Measurements from ENCODE around the gene BCLAF1.

The BCLAF1 gene

DNA sequence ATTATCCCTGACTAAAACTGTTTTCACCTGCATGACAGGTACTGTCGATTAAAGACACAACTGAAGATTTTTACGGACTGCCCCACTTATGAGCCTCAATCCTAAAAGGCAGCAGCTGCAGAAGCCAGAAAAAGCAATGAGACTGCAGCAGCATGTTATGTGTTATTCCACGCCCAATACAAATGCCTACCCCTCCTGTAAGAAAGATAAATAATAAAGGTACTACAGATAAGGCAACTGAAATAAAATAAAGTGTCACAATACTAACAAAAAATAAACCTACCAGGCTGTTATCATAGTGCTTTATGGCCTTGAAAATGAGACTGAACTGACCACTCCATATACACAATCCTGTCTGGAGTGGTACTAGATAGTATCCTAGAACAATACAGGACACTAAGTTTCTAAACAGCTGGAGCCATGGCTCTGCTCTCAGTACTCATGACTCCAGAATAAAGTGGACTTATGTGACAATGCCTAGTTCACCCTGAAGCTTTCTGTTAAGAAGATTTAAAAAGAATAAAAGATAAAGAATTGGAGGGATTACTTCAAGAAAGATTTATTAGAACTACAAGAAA, 9.5 kb downstream of the BCLAF1 start:
- Histone ChIP-seq H3K4me3 (ENCODE audit: low read length) (no peak overlapping the region), H3K9me3 (ENCODE audit: insufficient read depth, low read depth, low read length) (no peaks in the 10 kb centered on the region), H3K4me1 (ENCODE audit: insufficient read depth, low read length) (peaks cover 11% of the 10 kb centered on the region; the same call in 1 of the 2 replicates), H3K27ac (ENCODE audit: low read depth, low read length) (no peak overlapping the region), H3K27me3 (ENCODE audit: insufficient read depth, low read length) (no peaks in the 10 kb centered on the region), H3K36me3 (ENCODE audit: insufficient read depth, low read length) (peaks cover 71% of the 10 kb centered on the region), H3K9ac (ENCODE audit: low read depth, low read length) (no peak overlapping the region)
- WGBS: 97% methylated on average over 2 of the region's 3 CpGs

- Histone ChIP-seq H3K27ac (ENCODE audit: low read depth, low read length) (no peak overlapping the region), H3K4me3 (ENCODE audit: low read length) (no peak overlapping the region), H3K27me3 (ENCODE audit: insufficient read depth, low read length) (no peaks in the 10 kb centered on the region), H3K4me1 (ENCODE audit: insufficient read depth, low read length) (no peaks in the 10 kb centered on the region), H3K36me3 (ENCODE audit: insufficient read depth, low read length) (peaks cover 93% of the 10 kb centered on the region), H3K9ac (ENCODE audit: low read depth, low read length) (no peak overlapping the region), H3K9me3 (ENCODE audit: insufficient read depth, low read depth, low read length) (no peaks in the 10 kb centered on the region)
- no CpG with 5 or more reads among the region's 1 CpG for WGBS
These were observed 15.6 kb downstream of the BCLAF1 start for GRCh38 chr6:136274062-136274461.

DNA sequence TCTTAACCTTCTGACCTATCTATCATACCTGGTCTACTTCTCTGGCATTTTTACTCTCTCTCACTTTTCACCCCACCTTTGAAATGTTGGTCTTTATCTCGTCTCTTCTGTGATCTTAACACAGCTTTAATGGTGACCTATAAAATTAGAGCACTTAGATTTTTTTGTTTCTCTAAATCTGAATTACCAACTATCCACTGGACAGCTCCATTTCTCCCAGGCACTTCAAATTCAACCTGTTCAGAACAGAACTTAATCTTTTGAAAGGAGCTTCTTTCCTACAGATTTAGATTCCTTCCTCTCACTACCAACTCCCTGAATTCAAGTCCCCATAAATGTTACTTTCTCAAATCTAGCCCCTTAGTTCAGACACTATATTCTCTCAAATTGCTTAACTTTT, 24.5 kb downstream of the BCLAF1 start:
- H3K36me3 ChIP-seq (ENCODE audit: insufficient read depth, low read length): peaks cover 100% of the 10 kb centered on the region
- no peaks in the 10 kb centered on the region for H3K4me1 ChIP-seq (ENCODE audit: insufficient read depth, low read length)
- H3K9me3 ChIP-seq (ENCODE audit: insufficient read depth, low read depth, low read length): no peaks in the 10 kb centered on the region
- H3K27ac ChIP-seq (ENCODE audit: low read depth, low read length): no peak overlapping the region
- H3K4me3 ChIP-seq (ENCODE audit: low read length): no peak overlapping the region
- 90% methylated on average over 1 of the region's 1 CpG for WGBS
- H3K27me3 ChIP-seq (ENCODE audit: insufficient read depth, low read length): no peaks in the 10 kb centered on the region
- no peak overlapping the region for H3K9ac ChIP-seq (ENCODE audit: low read depth, low read length)

GRCh38 chr6:136262940-136263339, 26.7 kb downstream of the BCLAF1 start:
- no peak overlapping the region for H3K9ac ChIP-seq (ENCODE audit: low read depth, low read length)
- no peak overlapping the region for H3K27ac ChIP-seq (ENCODE audit: low read depth, low read length)
- no peaks in the 10 kb centered on the region for H3K4me1 ChIP-seq (ENCODE audit: insufficient read depth, low read length)
- peaks cover 100% of the 10 kb centered on the region for H3K36me3 ChIP-seq (ENCODE audit: insufficient read depth, low read length)
- no peak overlapping the region for H3K4me3 ChIP-seq (ENCODE audit: low read length)
- WGBS: 92% methylated on average over 1 of the region's 1 CpG
- no peaks in the 10 kb centered on the region for H3K27me3 ChIP-seq (ENCODE audit: insufficient read depth, low read length)
- no peaks in the 10 kb centered on the region for H3K9me3 ChIP-seq (ENCODE audit: insufficient read depth, low read depth, low read length)

GRCh38 chr6:136254851-136255466, 34.7 kb downstream of the BCLAF1 start:
- no peaks in the 10 kb centered on the region; the same call in 1 of the 2 replicates for H3K27me3 ChIP-seq (ENCODE audit: insufficient read depth, low read length)
- no peaks in the 10 kb centered on the region for H3K4me1 ChIP-seq (ENCODE audit: insufficient read depth, low read length)
- H3K4me3 ChIP-seq (ENCODE audit: low read length): no peak overlapping the region
- no peaks in the 10 kb centered on the region for H3K9me3 ChIP-seq (ENCODE audit: insufficient read depth, low read depth, low read length)
- peaks cover 34% of the 10 kb centered on the region for H3K36me3 ChIP-seq (ENCODE audit: insufficient read depth, low read length)
- H3K9ac ChIP-seq (ENCODE audit: low read depth, low read length): no peak overlapping the region
- no peak overlapping the region for H3K27ac ChIP-seq (ENCODE audit: low read depth, low read length)

DNA sequence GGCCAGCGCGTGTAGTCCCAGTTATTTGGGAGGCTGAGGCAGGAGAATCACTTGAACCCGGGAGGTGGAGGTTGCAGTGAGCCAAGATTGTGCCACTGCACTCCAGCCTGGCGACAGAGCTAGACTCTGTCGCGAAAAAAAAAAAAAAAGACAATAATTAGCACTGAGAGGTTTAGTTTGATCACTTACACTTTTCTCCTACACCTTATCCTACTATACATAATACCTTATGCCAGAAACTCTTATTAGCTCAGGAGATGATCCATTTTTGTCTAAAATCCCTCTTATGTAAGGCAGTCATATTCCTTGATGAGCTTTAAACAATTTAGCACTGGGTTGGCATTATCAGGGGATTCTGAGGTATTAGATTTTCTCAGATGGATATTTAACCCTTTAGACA, 35.9 kb downstream of the BCLAF1 start:
- 84% methylated on average over 6 of the region's 6 CpGs for WGBS
- no peak overlapping the region for H3K4me3 ChIP-seq (ENCODE audit: low read length)
- peaks cover 22% of the 10 kb centered on the region for H3K36me3 ChIP-seq (ENCODE audit: insufficient read depth, low read length)
- H3K4me1 ChIP-seq (ENCODE audit: insufficient read depth, low read length): peaks cover 5% of the 10 kb centered on the region; the same call in 1 of the 2 replicates
- no peak overlapping the region for H3K9ac ChIP-seq (ENCODE audit: low read depth, low read length)
- no peaks in the 10 kb centered on the region for H3K9me3 ChIP-seq (ENCODE audit: insufficient read depth, low read depth, low read length)
- H3K27ac ChIP-seq (ENCODE audit: low read depth, low read length): no peak overlapping the region
- H3K27me3 ChIP-seq (ENCODE audit: insufficient read depth, low read length): no peaks in the 10 kb centered on the region; the same call in 1 of the 2 replicates

DNA sequence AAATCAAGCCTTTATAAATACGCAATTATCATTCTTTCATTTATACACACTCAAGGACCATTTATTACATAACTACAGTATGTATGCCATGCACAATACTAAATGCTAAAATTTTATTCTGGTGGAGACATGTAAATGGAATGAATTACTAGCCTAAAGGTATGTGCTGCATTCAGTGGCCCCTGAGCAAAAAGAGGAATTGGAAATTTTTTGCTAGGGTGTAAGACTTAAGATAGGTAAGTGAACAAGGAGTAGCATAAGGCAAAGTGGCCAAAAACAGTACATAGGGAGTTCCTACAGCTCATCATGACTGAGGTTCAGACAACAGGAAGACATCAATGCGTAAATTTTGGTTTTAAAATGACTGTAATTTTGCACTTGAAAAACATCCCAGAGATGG, 37.2 kb downstream of the BCLAF1 start:
- Histone ChIP-seq H3K27ac (ENCODE audit: low read depth, low read length) (no peak overlapping the region), H3K9ac (ENCODE audit: low read depth, low read length) (no peak overlapping the region), H3K4me3 (ENCODE audit: low read length) (no peak overlapping the region), H3K4me1 (ENCODE audit: insufficient read depth, low read length) (peaks cover 6% of the 10 kb centered on the region; the same call in 1 of the 2 replicates), H3K36me3 (ENCODE audit: insufficient read depth, low read length) (peaks cover 9% of the 10 kb centered on the region), H3K27me3 (ENCODE audit: insufficient read depth, low read length) (no peaks in the 10 kb centered on the region; the same call in 1 of the 2 replicates), H3K9me3 (ENCODE audit: insufficient read depth, low read depth, low read length) (no peaks in the 10 kb centered on the region)
- WGBS: 88% methylated on average over 2 of the region's 2 CpGs

DNA sequence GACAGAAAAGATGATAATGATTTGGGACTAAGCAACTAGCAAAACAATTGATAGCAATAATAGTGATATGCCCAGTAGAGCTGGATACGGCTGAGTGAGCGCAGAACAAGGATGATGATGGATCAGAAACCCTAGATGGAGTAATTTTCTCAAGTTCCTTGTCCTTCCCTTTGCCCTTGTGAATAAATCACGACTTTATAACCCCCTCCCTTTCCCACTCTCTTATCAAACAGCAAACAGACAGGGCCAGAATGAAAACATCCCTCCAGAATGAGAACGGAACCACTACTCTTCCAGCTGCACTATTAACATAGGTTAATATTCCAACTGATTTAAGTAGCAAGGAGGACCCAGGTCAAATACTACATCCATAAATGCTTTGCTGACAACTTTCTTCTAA, 38.3 kb downstream of the BCLAF1 start:
- Histone ChIP-seq H3K9me3 (ENCODE audit: insufficient read depth, low read depth, low read length) (no peaks in the 10 kb centered on the region), H3K4me3 (ENCODE audit: low read length) (peak overlapping the region; percentile 88; the same call in 1 of the 2 replicates), H3K27me3 (ENCODE audit: insufficient read depth, low read length) (no peaks in the 10 kb centered on the region; the same call in 1 of the 2 replicates), H3K9ac (ENCODE audit: low read depth, low read length) (no peak overlapping the region), H3K4me1 (ENCODE audit: insufficient read depth, low read length) (peaks cover 6% of the 10 kb centered on the region; the same call in 1 of the 2 replicates), H3K27ac (ENCODE audit: low read depth, low read length) (no peak overlapping the region), H3K36me3 (ENCODE audit: insufficient read depth, low read length) (no peaks in the 10 kb centered on the region)
- WGBS: 60% methylated on average over 4 of the region's 4 CpGs

- Histone ChIP-seq H3K9me3 (ENCODE audit: insufficient read depth, low read depth, low read length) (no peaks in the 10 kb centered on the region), H3K27ac (ENCODE audit: low read depth, low read length) (no peak overlapping the region), H3K36me3 (ENCODE audit: insufficient read depth, low read length) (no peaks in the 10 kb centered on the region), H3K4me3 (ENCODE audit: low read length) (peak overlapping the region; percentile 88), H3K27me3 (ENCODE audit: insufficient read depth, low read length) (no peaks in the 10 kb centered on the region; the same call in 1 of the 2 replicates), H3K9ac (ENCODE audit: low read depth, low read length) (peak overlapping the region; percentile 72), H3K4me1 (ENCODE audit: insufficient read depth, low read length) (peaks cover 6% of the 10 kb centered on the region; the same call in 1 of the 2 replicates)
- under 1% methylated on average over 8 of the region's 8 CpGs for WGBS
These were observed 39.0 kb downstream of the BCLAF1 start for GRCh38 chr6:136250686-136251008.

DNA sequence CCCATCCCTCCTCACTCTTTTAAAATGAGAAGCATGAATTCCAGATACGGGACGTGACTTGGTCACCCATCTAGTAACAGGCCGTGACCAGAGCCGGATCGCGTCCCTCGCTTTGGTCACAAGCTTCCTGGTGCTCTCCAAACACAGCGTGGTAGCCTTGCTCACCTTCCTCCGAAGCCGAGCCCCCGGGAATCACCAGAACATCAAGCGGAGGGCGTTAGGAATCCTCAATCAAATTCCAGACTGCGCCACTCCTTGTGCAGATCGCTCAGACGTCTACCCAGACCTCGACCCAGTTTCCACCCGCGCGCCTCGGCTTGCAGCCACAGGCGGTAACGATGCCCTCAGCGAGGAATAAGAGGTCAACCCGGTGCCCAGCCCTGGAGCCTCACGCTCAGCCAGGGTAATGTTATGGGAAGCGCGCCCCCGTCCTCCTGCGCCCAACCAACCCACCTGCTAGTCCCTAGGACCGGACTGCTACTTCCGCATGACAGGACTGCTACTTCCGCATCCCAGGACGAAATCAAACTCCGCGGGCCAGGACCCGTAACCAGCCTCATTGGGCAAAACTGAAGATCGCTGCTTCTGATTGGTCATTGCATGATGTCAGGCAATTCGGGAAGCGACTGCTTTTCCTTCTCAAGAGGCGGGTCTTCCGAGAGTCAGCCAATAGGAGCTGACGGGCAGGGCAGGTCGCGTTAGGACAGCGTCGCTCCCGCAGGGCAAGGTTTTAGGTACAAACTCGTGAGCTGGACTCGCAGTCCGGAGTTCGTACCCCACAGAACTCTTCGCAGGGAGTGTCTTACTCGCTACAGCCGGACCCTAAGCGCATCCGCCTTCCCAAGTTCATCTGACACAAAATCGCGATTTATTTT, 39.6 kb downstream of the BCLAF1 start, which contains the start of gene MTFR2:
TSS of gene MTFR2 (minus strand) at position 501 of the 875 bp plus-strand sequence. CDS start 1,212 bp downstream, outside the sequence.
- WGBS: under 1% methylated on average over 59 of the region's 59 CpGs
- Histone ChIP-seq H3K27ac (ENCODE audit: low read depth, low read length) (peak within 1 kb of the TSS; percentile 20; the same call in 1 of the 2 replicates), H3K36me3 (ENCODE audit: insufficient read depth, low read length) (no peaks in the 10 kb centered on the region), H3K9me3 (ENCODE audit: insufficient read depth, low read depth, low read length) (no peaks in the 10 kb centered on the region), H3K4me3 (ENCODE audit: low read length) (peak within 1 kb of the TSS; percentile 88), H3K4me1 (ENCODE audit: insufficient read depth, low read length) (peaks cover 6% of the 10 kb centered on the region; the same call in 1 of the 2 replicates), H3K9ac (ENCODE audit: low read depth, low read length) (peak within 1 kb of the TSS; percentile 72), H3K27me3 (ENCODE audit: insufficient read depth, low read length) (no peaks in the 10 kb centered on the region; the same call in 1 of the 2 replicates)

GRCh38 chr6:136249336-136249735, 40.3 kb downstream of the BCLAF1 start:
- Histone ChIP-seq H3K36me3 (ENCODE audit: insufficient read depth, low read length) (peaks cover 5% of the 10 kb centered on the region), H3K9me3 (ENCODE audit: insufficient read depth, low read depth, low read length) (no peaks in the 10 kb centered on the region), H3K4me3 (ENCODE audit: low read length) (peak overlapping the region; percentile 88), H3K4me1 (ENCODE audit: insufficient read depth, low read length) (peaks cover 6% of the 10 kb centered on the region; the same call in 1 of the 2 replicates), H3K9ac (ENCODE audit: low read depth, low read length) (peak overlapping the region; percentile 63; the same call in 1 of the 2 replicates), H3K27ac (ENCODE audit: low read depth, low read length) (no peak overlapping the region; the same call in 1 of the 2 replicates), H3K27me3 (ENCODE audit: insufficient read depth, low read length) (no peaks in the 10 kb centered on the region; the same call in 1 of the 2 replicates)
- 27% methylated on average over 4 of the region's 6 CpGs for WGBS

All from HUES64 (cell line).